ENCODE measurements around the gene SLC9C1.

GRCh38 chr3:112253301-112253971 is 40.6 kb downstream of the SLC9C1 start:
- TF ChIP-seq CTCF (conservative IDR thresholded peaks at IDR 0.05; ENCODE audit: low read depth, low read length), result no peak
- TF ChIP-seq EZH2phosphoT487 (IDR thresholded peaks at IDR 0.05; ENCODE audit: borderline replicate concordance, low read length), result no peak
